IPS-18c (cell line): ENCODE measurements around the gene MAST4.

Experiments used
- H3K4me3 ChIP-seq: 2 replicates; pipeline ENCODE4 v1.7.0; 2013; ENCODE audit warnings: low read depth, mild to moderate bottlenecking, low read length, moderate library complexity; ENCODE audit not compliant: insufficient read depth
- H3K9me3 ChIP-seq: one replicate; pipeline ENCODE4 v1.6.1; 2013; ENCODE audit warnings: mild to moderate bottlenecking, low read length, moderate library complexity; ENCODE audit not compliant: control insufficient read depth, insufficient read depth

MAST4 gene

GRCh38 chr5:67026278-67026677 is 430.1 kb downstream of the MAST4 start:
- no peaks in the 10 kb centered on the region for H3K9me3 ChIP-seq
- H3K4me3 ChIP-seq, result no peak overlapping the region

- no peaks in the 10 kb centered on the region for H3K9me3 ChIP-seq
- no peak overlapping the region for H3K4me3 ChIP-seq
These were observed 431.0 kb downstream of the MAST4 start for GRCh38 chr5:67027171-67027570.

GRCh38 chr5:67028371-67028770 is 432.2 kb downstream of the MAST4 start:
- Histone ChIP-seq H3K9me3 (no peaks in the 10 kb centered on the region), H3K4me3 (no peak overlapping the region)

GRCh38 chr5:67028941-67029340 is 432.7 kb downstream of the MAST4 start:
- Histone ChIP-seq H3K4me3 (no peak overlapping the region), H3K9me3 (no peaks in the 10 kb centered on the region)

- no peaks in the 10 kb centered on the region for H3K9me3 ChIP-seq
- no peak overlapping the region for H3K4me3 ChIP-seq
These were observed 433.3 kb downstream of the MAST4 start for GRCh38 chr5:67029481-67029880.

- Histone ChIP-seq H3K9me3 (no peaks in the 10 kb centered on the region), H3K4me3 (no peak overlapping the region)
These were observed 434.3 kb downstream of the MAST4 start for GRCh38 chr5:67030289-67031056.

- no peak overlapping the region for H3K4me3 ChIP-seq
These were observed 434.9 kb downstream of the MAST4 start for GRCh38 chr5:67031057-67031443.

GRCh38 chr5:67031692-67032091 is 435.5 kb downstream of the MAST4 start:
- Histone ChIP-seq H3K9me3 (no peaks in the 10 kb centered on the region), H3K4me3 (no peak overlapping the region)

More at GRCh38 chr5:67031057-67031443, 434.9 kb downstream of the MAST4 start:
- no peaks in the 10 kb centered on the region for H3K9me3 ChIP-seq

- Histone ChIP-seq H3K4me3 (no peak overlapping the region), H3K9me3 (no peaks in the 10 kb centered on the region)
These were observed 436.9 kb downstream of the MAST4 start for GRCh38 chr5:67032921-67033664.

GRCh38 chr5:67033880-67034651 is 437.9 kb downstream of the MAST4 start:
- Histone ChIP-seq H3K4me3 (no peak overlapping the region), H3K9me3 (no peaks in the 10 kb centered on the region)

- Histone ChIP-seq H3K4me3 (no peak overlapping the region), H3K9me3 (no peaks in the 10 kb centered on the region)
These were observed 439.0 kb downstream of the MAST4 start for GRCh38 chr5:67035098-67035740.

- Histone ChIP-seq H3K4me3 (no peak overlapping the region), H3K9me3 (no peaks in the 10 kb centered on the region)
These were observed 441.0 kb downstream of the MAST4 start for GRCh38 chr5:67037171-67037570.

GRCh38 chr5:67038817-67039603 is 442.8 kb downstream of the MAST4 start:
- no peaks in the 10 kb centered on the region for H3K9me3 ChIP-seq
- no peak overlapping the region for H3K4me3 ChIP-seq

GRCh38 chr5:67042176-67043003 is 446.2 kb downstream of the MAST4 start:
- Histone ChIP-seq H3K9me3 (no peaks in the 10 kb centered on the region), H3K4me3 (no peak overlapping the region)

GRCh38 chr5:67043796-67044511 is 447.8 kb downstream of the MAST4 start:
- no peaks in the 10 kb centered on the region for H3K9me3 ChIP-seq
- H3K4me3 ChIP-seq, result no peak overlapping the region
